Lower leg skin (tissue), 3 donors: ENCODE results near the gene MAOB.

Experiments used
- CTCF ChIP-seq, 3 donors: fragments of 450-650 bp; IDR thresholded peaks; one replicate each; pipeline ENCODE4 v1.5.1; 2016; ENCODE audit warnings: antibody characterized with exemption in 3 of 3, mild to moderate bottlenecking in 3 of 3, moderate library complexity in 2 of 3
- POLR2A ChIP-seq, 2 donors: fragments of 450-650 bp; IDR thresholded peaks; one replicate each; pipeline ENCODE4 v1.6.1; 2016 to 2017; ENCODE audit warnings: antibody characterized with exemption in 2 of 2, mild to moderate bottlenecking in 1 of 2, moderate library complexity in 1 of 2

- no peak for TF ChIP-seq CTCF (IDR thresholded peaks at IDR 0.05)
- no peak for TF ChIP-seq POLR2A (IDR thresholded peaks at IDR 0.05)
Observed at GRCh38 chrX:43866423-43866822, 15.8 kb downstream of the MAOB start.
